ENCODE results near the gene MT1M.
"Not testable (repeated sequence)": the region's sequence is repeated elsewhere in the genome, so short reads cannot be mapped to it uniquely, and the experiment has no call there.

Gene MT1M

DNA sequence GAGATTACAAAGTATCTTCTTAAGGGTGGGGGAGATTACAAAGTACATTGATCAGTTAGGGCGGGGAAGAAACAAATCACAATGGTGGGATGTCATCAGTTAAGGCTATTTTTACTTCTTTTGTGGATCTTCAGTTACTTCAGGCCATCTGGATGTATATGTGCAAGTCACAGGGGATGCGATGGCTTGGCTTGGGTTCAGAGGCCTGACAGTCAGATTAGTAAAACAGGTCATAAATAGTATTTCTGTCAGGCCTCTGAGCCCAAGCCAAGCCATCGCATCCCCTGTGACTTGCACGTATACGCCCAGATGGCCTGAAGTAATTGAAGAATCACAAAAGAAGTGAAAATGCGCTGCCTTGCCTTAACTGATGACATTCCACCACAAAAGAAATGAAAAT is 42.1 kb downstream of the MT1M start:
- DNase-seq (ENCODE audit: low spot score) = not testable (repeated sequence)

- no peak for DNase-seq (ENCODE audit: low spot score)
Observed at GRCh38 chr16:56675685-56676210, 43.3 kb downstream of the MT1M start.

DNA sequence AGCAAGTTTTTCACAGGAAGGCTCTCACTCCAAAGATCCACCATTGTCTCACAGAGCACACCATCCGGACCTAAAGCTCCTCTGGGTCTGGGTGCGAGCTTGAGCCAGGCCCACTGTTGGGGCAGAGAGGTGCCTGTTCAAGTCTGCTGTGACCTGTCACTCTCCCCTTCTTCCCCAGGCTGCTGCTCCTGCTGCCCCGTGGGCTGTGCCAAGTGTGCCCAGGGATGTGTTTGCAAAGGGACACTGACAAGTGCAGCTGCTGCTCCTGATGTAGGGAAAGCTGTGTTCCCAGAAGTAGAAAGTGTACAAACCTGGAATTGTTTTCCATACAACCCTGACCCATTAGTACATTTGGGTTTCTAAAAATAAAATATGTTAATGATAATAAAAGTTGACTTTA is 45.0 kb downstream of the MT1M start:
- no peak for DNase-seq (ENCODE audit: low spot score)

DNA sequence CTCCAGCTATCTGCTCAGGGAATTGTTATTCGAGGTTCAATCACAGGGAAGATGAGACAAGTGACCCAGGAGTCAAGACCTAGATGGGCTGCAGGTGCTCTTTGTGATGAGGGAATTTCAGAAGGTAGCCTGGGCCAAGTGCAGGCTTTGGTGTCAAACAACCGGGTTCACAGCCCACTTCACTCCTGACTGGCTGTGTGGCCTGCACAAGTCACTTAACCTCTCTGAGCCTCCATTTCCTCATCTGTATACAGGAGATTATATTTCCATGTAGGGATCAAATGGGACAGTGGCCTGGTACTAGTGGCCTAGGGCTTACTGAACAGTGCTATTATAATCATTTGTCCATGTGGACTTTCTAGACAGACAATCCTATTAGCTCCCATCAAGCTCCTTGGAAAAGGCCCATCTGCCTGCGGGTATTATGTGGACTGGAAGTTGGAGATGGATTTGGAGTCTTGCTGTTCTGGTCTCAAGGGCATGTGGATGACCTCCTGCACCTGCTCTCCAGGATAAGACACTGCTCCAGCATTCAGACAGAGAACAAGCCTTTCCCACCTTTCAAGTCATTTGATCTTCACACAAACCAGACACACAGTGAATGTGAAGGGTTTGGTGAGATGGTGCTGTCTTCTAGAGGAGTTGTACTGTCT is 46.7 kb downstream of the MT1M start:
- no peak for DNase-seq (ENCODE audit: low spot score)

DNA sequence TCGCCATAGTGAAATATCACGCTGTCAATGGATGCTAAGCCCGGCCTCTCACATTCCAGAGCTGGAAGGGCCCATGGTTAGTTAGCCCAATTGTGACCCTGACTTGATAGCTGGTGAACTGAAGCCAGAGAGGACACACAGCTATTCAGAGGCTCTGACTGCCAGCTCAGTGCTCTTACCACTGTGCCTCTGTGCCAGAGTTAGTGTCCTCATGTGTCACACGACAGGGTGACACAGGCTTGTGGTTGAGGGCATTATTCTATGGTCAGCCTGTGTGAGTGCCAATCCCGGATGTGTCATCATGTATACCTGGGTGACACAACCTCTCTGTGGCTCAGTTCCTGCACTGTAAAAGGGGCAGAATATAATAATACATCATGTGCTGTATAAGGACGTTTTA is 47.4 kb downstream of the MT1M start:
- DNase-seq (ENCODE audit: low spot score) = no peak

DNA sequence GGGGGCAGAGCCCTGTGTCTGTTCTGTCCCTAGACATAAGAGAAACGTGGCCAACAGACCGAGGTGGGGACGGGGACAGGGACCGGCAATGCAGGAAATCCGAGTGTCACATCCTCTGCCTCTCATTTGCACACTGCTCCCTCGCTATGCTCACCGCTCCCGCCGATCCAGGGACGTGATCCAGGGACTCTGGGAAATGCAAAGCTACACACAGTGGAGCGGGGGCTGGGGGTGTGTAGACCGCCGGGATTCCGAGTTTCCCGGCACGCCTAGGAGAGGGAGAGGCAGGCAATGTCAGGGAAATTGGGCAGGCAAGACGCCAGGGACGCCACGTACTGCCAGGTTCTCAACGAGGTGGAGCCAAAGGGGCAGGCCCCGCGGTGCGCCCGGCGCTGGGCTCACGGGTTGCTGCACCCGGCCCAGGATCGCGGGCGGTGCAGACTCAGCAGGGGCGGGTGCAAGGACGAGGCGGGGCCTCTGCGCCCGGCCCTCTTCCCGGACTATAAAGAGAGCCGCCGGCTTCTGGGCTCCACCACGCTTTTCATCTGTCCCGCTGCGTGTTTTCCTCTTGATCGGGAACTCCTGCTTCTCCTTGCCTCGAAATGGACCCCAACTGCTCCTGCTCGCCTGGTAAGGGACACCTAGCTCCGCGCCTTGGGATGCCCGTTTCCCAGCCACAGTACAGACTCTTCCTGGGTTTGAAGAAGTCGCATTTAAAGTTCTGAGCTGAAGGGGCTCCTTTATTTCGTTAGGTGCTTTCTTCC is 49.7 kb downstream of the MT1M start, which contains the start of gene MT1X:
MT1X (plus strand) TSS at position 532 of the 764 bp plus-strand sequence; CDS start at position 603, 71 bp downstream.
- DNase-seq (ENCODE audit: low spot score) = peak; percentile 38

- DNase-seq (ENCODE audit: low spot score) = no peak
Observed at GRCh38 chr16:56682703-56683397, 50.4 kb downstream of the MT1M start.

Measured in hematopoietic multipotent progenitor cell treated with erythropoietin and hydrocortisone succinate and interleukin-3 and kit ligand, for 17 days (in vitro differentiated cells).